Smooth muscle cell (in vitro differentiated cells): ENCODE data around the gene ADISSP. TPM values are rescaled to one million over a fixed set of nuclear protein-coding genes. Genes with fewer than 3 reads are reported as not detected.

ENCODE experiments used
- DNase-seq: peaks from one replicate; lab custom pipeline; 2025; ENCODE audit not compliant: unreplicated experiment; lab: John Stamatoyannopoulos, UW
- H2AFZ ChIP-seq: fragments of 200-600 bp; sonication (generic); 2 replicates; pipeline ENCODE4 v1.6.0; 2016; ENCODE audit warnings: antibody characterized with exemption, low read depth, mild to moderate bottlenecking
- H3F3A ChIP-seq: fragments of 200-600 bp; sonication (generic); 2 replicates; pipeline ENCODE4 v1.6.0; 2017; ENCODE audit warnings: antibody characterized with exemption, low read depth
- H3K27ac ChIP-seq: fragments of 200-600 bp; sonication (generic); 2 replicates; pipeline ENCODE4 v1.5.1; 2016; ENCODE audit warnings: low read depth, mild to moderate bottlenecking
- H3K27me3 ChIP-seq: fragments of 200-600 bp; sonication (generic); 2 replicates; pipeline ENCODE4 v1.6.1; 2016; ENCODE audit warnings: low read depth, mild to moderate bottlenecking
- H3K36me3 ChIP-seq: fragments of 200-600 bp; sonication (generic); 2 replicates; pipeline ENCODE4 v1.5.1; 2016; ENCODE audit warnings: low read depth
- H3K4me1 ChIP-seq: fragments of 200-600 bp; sonication (generic); 2 replicates; pipeline ENCODE4 v1.5.1; 2016; ENCODE audit warnings: low read depth
- H3K4me2 ChIP-seq: fragments of 200-600 bp; sonication (generic); 2 replicates; pipeline ENCODE4 v1.6.0; 2016; ENCODE audit warnings: mild to moderate bottlenecking
- H3K4me3 ChIP-seq: fragments of 200-600 bp; sonication (generic); 2 replicates; pipeline ENCODE4 v1.5.1; 2016; ENCODE audit warnings: mild to moderate bottlenecking
- H3K79me2 ChIP-seq: fragments of 200-600 bp; sonication (generic); 2 replicates; pipeline ENCODE4 v1.6.0; 2016; ENCODE audit warnings: low read depth, mild to moderate bottlenecking
- H3K9ac ChIP-seq: fragments of 200-600 bp; sonication (generic); 2 replicates; pipeline ENCODE4 v1.6.0; 2016; ENCODE audit warnings: low read depth
- H3K9me3 ChIP-seq: fragments of 200-600 bp; sonication (generic); replicated peaks from 2 replicates; pipeline ENCODE4 v1.5.1; 2016; ENCODE audit warnings: low read depth
- H4K20me1 ChIP-seq: fragments of 200-600 bp; sonication (generic); 2 replicates; pipeline ENCODE4 v1.6.0; 2016; ENCODE audit warnings: low read depth
- CTCF ChIP-seq: fragments of 200-600 bp; sonication (generic); IDR thresholded peaks from 2 replicates; pipeline ENCODE4 v1.5.1; 2017; ENCODE audit warnings: borderline replicate concordance, mild to moderate bottlenecking, antibody characterized with exemption; ENCODE audit not compliant: insufficient read depth, poor library complexity, severe bottlenecking
- WGBS: methylation state at CpG from one replicate; pipeline ENCODE4 v1.1.7; 2016; ENCODE audit warnings: low lambda C conversion rate; 5-methylcytosine and 5-hydroxymethylcytosine counted together
- polyA plus RNA-seq: library from polyadenylated mRNA; unstranded; fragments of >200 nt; fragmentation: Nextera tagmentation; extraction: Ambion mirVana; gene quantifications from 2 replicates; pipeline ENCODE4 v1.2.1, GENCODE V29; 2016
- total RNA-seq: library from RNA; depleted of rRNA; stranded (reverse); fragments of >200 nt; gene quantifications from 2 replicates; pipeline ENCODE4 v1.2.3, GENCODE V29; 2014

ADISSP gene
- total and polyA plus RNA-seq, 2 experiments from 2014 or later: 7.6 to 46.7 TPM

GRCh38 chr20:3730803-3731672, 36.5 kb downstream of the ADISSP start:
- DNase-seq: no peak
- H3K4me3 ChIP-seq: no peak overlapping the region
- 85% methylated on average over 12 of the region's 12 CpGs for WGBS

GRCh38 chr20:3729811-3730540, 37.6 kb downstream of the ADISSP start:
- H3K27ac ChIP-seq: no peak overlapping the region
- no peak overlapping the region for H3K9ac ChIP-seq
- no peak for DNase-seq
- WGBS: 79% methylated on average over 8 of the region's 8 CpGs
- H3K79me2 ChIP-seq: no peaks in the 10 kb centered on the region
- TF ChIP-seq CTCF: no peak
- H3K4me1 ChIP-seq: peaks cover 5% of the 10 kb centered on the region
- H4K20me1 ChIP-seq: no peaks in the 10 kb centered on the region
- peaks cover 5% of the 10 kb centered on the region for H3K27me3 ChIP-seq
- no peaks in the 10 kb centered on the region for H3K9me3 ChIP-seq
- no peak overlapping the region for H2AFZ ChIP-seq
- H3F3A ChIP-seq: peaks cover 4% of the 10 kb centered on the region
- no peaks in the 10 kb centered on the region for H3K36me3 ChIP-seq
- no peak overlapping the region for H3K4me2 ChIP-seq
- H3K4me3 ChIP-seq: no peak overlapping the region

More at GRCh38 chr20:3730803-3731672, 36.5 kb downstream of the ADISSP start:
- Histone ChIP-seq H3K4me2 (no peak overlapping the region), H3K27ac (no peak overlapping the region), H3F3A (peaks cover 4% of the 10 kb centered on the region), H2AFZ (no peak overlapping the region), H3K36me3 (no peaks in the 10 kb centered on the region), H3K79me2 (no peaks in the 10 kb centered on the region), H3K4me1 (peaks cover 5% of the 10 kb centered on the region), H4K20me1 (no peaks in the 10 kb centered on the region), H3K27me3 (peaks cover under 1% of the 10 kb centered on the region), H3K9ac (no peak overlapping the region), H3K9me3 (no peaks in the 10 kb centered on the region)
- TF ChIP-seq CTCF: no peak

- DNase-seq: no peak
- no peak overlapping the region for H3K4me2 ChIP-seq
- no peaks in the 10 kb centered on the region for H3K9me3 ChIP-seq
- H3F3A ChIP-seq: peaks cover 4% of the 10 kb centered on the region
- H4K20me1 ChIP-seq: no peaks in the 10 kb centered on the region
- no peak overlapping the region for H3K27ac ChIP-seq
- peaks cover 5% of the 10 kb centered on the region for H3K4me1 ChIP-seq
- H3K9ac ChIP-seq: no peak overlapping the region
- H3K36me3 ChIP-seq: no peaks in the 10 kb centered on the region
- H3K27me3 ChIP-seq: peaks cover 5% of the 10 kb centered on the region
- no peaks in the 10 kb centered on the region for H3K79me2 ChIP-seq
- H3K4me3 ChIP-seq: no peak overlapping the region
- 95% methylated on average over 6 of the region's 6 CpGs for WGBS
- no peak overlapping the region for H2AFZ ChIP-seq
- no peak for TF ChIP-seq CTCF
Observed at GRCh38 chr20:3729378-3729777, 38.2 kb downstream of the ADISSP start.
